NCI-H460 (cell line): Measurements from ENCODE around the gene ALPK3. TPM values are rescaled to one million over a fixed set of nuclear protein-coding genes. Genes with fewer than 3 reads are reported as not detected.

Source experiments
- DNase-seq: peaks from one replicate; pipeline ENCODE4 v3.0.0-alpha.2; 2016; ENCODE audit warnings: low read depth; ENCODE audit errors: extremely low read depth
- total RNA-seq: library from RNA; depleted of rRNA; stranded (reverse); fragments of >200 nt; shearing (Covaris generic); gene quantifications from 2 replicates; pipeline ENCODE4 v1.2.3, GENCODE V29; 2014

ALPK3 gene
- total RNA-seq, 1 experiment from 2014 or later, result 0.05 TPM

DNA sequence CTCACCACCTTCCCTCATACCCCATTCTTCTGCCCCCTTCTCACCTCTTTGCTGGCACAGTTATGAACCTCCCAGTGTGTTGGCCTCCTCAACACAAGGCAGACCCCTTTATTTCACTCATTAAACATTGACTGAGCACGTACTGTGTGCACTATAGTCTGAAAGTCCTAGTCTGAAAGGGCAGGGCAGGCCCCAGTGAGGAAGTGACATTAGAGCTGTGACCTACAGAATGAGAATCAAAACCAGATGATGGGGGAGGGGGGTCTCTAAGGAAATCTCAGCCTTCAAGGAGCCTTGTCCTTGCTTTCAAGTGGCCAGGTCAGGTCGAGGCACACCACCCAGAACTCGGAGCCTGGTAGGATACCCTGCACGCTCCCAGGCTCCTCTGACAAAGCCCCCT is 70.8 kb downstream of the ALPK3 start:
- no peak for DNase-seq

DNA sequence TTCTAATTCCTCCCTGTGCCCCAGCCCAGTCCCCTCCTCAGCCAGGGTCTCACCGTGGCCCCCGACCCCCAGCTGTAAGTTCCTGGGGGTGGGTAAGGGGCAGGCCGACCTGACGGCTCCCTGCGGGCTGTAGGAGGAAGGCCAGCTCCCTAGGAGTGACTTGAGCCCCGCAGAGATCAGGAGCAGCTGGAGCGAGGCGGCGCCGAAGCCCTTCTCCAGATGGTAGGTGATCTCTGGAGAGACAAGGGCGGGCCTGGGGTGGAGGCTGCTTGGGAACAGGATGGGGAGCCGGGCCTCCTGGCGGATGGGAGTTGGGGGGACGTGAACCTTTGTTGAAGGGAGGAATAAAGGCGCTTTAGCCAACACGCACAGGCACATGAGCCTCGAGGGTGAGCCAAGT is 71.5 kb downstream of the ALPK3 start:
- no peak for DNase-seq

DNA sequence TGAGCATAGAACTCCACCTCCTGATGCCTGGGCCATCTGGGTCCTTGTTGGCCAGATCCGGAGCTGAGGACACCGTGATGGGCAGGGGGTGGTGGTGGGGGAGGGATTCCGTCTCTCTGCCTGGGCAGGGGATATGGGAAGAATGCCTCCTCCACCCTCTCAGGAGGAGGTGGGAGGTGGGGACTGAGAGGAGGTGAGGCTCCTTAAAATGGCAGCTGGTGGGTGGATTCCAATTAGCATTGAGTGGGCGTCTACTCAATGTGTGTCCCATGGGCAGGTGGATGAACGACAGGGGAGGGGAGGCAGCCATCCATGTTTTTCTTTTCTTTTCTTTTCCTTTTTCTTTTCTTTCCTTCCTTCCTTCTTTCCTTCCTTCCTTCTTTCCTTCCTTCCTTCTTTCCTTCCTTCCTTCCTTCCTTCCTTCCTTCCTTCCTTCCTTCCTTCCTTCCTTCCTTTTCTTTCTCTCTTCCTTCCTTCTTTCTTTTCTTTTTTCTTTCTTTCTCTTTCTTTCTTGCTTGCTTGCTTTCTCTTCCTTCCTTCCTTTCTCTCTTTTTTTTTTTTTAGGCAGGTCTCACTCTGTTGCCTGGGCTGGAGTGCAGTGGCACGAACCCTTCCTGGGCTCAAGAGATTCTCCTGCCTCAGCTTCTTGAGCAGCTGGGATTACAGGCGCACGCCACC is 72.3 kb downstream of the ALPK3 start:
- DNase-seq, result no peak

DNA sequence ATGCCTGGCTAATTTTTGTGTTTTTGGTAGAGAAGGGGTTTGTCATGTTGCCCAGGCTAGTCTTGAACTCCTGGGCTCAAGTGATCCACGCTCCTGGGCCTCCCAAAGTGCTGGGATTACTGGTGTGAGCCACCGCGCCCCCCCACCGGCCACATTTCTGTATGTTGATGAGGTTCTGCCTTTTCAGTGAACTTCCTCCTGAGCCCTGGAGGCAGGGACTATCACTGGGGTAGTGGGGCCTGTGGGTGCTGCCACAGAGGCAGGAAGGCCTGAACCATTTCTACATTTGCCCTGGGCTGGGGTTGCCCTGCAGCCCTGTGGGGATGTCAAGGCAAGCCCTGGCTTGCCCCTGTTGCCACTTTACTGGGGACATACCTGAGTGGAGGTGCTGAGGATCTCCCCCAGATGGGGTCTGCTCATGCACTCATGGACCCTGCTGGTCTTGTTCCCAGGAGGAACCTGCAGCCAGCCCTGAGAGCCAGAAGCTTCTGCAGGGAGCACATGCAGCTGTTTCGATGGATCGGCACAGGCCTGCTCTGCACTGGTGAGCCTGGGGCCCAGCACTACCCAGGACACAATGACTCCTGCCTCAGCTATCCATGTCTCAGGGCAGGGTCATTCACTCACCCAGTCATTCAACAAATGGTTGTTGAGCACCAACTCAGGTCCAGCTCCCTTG is 73.0 kb downstream of the ALPK3 start:
- DNase-seq, result no peak

DNA sequence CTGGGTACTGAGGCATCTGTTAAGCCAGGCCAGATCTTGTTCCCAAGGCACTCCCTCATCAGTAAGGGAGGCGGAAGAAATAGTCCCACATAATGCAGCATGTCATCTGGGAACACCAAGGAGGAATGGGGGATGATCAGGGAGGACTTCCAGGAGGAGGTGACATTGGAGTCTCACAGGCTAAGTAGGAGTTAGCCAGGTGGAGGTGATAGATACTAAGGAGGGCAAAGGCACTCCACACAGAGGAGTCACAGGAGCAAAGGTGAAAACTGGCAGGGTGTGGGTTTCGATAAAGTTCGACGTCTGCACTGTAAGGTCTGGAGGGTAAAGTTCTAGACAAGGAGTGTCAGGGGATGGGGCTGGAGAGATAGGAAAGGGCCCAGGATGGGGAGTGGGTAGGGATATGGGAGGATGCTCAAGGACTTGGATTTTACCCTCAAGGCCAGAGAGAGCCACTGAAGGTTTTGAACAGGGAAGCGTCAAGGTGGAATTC is 73.6 kb downstream of the ALPK3 start:
- no peak for DNase-seq

DNA sequence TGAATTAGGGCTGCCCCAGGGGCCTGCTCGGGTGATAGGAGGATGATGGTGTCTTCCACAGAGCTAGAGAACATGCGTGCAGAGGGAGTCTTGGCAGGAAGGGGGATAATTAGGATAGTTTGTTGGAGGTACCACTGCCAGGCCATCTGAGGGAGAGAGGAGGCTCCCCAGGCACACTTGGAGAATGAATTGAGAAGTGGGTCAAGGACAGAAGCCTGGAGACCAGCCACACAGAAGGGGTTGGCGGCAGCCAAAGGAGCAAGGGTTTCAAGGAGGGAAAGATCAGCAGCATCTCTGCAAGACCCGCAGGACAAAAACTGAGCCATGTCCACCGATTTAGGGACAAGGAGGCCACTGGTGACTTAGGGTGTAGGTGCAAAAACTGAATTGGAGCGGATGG is 74.2 kb downstream of the ALPK3 start:
- no peak for DNase-seq

DNA sequence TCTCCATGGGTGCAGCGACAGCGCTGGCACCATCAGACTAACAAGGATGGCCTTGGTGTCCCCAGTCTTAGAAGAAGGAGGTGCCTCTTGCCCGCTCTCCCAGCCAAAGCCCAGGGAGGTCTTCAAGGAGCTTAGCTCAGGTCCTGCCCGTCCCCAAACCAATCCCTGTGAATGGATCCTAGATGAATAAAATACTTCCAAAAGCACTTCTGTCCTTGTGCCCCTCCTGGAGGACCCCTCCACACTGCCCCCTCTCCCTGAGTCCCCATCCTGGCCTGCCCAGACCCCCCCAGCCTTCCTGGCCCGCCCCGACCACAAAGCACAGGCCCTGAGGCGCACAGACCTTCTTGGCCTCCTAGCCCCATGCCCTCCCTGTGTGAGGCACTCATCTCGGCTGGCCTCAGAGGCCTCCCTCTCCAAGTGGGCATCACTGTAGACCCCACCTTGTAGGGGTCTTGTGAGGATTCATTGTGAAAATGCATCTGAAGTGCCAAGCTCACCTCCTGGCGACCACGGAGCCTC is 75.7 kb downstream of the ALPK3 start:
- no peak for DNase-seq

DNA sequence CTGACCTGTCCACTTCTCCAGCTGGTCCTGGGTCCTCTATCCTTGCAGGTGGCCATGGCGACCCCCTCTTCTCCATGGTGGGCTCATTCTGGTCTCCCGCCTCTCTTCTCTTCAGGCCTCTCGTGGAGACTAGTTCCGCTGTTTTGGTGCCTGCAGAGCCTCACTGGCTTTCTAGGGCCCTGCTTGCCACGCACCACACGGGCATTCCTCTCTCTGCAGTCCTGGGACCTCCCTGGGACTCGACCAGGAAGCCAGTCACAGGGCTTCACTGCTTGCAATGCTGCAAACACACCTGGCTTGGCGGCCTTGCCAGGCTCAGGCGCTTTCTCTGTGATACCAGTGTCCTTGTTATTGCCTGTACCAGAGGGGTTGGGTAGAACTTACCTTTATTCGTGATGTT is 76.5 kb downstream of the ALPK3 start:
- DNase-seq, result no peak

DNA sequence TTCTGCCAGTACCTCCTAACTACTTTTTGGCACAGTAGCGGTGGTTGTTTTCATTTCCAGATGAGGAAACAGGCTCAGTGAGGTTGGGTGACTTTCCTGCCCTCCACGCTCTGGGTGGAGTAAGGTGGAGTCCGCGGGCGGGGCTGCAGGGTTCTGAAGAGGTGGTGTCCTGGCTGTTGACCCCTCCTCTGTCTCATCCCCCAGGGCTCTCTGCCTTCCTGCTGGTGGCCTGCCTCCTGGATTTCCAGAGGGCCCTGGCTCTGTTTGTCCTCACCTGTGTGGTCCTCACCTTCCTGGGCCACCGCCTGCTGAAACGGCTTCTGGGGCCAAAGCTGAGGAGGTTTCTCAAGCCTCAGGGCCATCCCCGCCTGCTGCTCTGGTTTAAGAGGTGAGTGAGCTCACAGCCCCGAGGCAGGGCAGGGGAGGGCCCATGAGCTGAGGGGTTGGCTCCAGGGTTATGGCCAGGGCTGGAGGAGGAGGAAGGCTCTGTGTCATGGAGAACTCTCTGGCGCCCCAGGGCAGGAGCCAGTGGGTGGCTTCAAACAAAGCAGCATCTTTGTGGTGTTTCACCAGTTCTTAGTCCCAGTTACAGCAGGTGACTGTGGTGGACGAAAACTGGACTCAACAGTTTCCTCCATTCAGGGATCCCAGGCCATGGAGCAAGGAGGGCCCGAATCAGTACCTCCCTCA is 77.7 kb downstream of the ALPK3 start:
- DNase-seq, result no peak

DNA sequence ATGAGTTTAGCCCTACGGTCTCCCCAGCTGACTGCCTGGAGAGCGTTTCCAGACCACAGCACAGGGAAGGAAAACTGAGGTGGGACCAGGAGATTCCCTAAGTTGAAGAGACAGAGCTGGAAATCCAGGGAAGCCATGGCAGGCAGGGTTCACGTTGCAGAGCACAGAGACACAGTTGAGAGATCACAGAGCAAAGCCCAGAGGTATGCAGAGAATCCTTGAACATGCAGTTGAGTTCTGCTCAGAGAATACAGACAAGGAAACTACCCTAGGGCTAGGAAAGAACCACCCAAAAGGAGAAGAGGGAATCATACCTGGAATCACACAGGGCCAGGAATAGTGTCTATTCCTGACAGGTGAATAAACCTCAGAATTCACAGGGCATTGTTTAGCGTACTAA is 81.6 kb downstream of the ALPK3 start:
- DNase-seq, result no peak

DNA sequence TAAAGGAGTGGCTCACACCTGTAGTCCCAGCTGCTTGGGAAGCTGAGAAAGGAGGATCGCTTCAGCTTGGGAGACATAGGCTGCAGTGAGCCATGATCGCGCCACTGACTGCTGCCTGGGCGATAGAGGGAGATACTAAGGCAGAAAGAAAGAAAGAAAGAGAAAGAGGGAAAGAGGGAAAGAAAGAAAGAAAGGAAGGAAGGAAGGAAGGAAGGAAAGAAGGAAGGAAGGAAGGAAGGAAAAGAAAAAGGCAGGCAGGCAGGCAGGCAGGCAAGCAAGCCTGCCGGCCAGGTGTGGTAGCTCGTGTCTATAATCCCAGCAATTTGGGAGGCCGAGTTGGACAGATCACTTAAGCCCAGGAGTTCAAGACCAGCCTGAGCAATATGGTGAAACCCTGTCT is 82.6 kb downstream of the ALPK3 start:
- no peak for DNase-seq

DNA sequence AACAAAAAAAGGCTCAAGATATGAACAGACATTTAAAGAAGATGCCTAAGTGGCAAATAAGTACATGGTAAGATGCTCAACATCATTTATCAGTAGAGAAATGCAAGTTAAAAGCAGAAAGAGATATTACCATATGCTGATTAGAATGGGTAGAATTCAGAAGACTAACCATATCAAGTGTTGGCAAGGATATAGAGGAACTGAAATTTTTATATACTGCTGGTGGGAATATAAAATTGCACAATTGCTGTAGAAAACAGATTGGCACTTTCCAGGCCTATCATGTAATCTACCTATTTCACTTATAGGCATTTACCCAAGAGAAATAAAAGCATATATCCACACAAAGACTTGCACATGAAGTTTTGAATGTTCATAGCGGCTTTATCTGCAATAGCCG is 84.4 kb downstream of the ALPK3 start:
- DNase-seq, result no peak

DNA sequence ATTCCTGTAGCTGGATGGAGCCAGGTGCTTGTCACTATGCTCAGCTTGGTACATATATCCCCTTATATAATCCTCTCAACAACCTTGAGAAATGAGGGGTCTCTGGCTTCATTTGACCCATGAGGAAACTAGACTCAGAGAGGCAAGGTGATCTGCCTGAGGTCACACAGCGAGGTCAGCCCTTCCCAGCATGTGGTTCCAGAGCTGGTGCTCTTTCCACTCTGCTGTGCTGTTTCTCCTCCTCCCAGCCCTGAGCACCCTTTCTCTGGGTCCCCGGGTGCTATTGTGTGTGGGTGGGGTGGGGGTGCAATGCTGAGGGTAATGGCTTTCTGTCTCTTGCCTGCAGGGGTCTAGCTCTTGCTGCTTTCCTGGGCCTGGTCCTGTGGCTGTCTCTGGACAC is 86.6 kb downstream of the ALPK3 start:
- DNase-seq, result no peak

DNA sequence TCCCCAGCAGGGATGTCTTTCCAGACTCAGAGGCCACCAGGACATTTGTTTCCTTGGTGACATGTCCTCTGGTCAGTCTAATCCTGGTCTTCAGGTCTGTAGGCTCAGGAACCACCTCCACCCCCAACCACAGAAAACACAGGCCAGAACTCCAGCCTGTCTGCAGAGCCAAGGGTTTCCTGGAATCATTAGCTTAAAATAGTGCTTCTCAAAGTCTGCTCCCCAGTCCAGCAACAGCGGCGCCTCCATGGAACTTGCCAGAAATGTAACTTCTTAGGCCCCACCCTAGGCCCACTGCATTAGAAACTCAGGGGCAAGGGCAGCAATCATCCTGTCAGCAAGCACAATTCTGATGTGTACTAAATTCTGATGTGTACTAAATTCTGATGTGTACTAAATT is 87.3 kb downstream of the ALPK3 start:
- DNase-seq, result no peak

DNA sequence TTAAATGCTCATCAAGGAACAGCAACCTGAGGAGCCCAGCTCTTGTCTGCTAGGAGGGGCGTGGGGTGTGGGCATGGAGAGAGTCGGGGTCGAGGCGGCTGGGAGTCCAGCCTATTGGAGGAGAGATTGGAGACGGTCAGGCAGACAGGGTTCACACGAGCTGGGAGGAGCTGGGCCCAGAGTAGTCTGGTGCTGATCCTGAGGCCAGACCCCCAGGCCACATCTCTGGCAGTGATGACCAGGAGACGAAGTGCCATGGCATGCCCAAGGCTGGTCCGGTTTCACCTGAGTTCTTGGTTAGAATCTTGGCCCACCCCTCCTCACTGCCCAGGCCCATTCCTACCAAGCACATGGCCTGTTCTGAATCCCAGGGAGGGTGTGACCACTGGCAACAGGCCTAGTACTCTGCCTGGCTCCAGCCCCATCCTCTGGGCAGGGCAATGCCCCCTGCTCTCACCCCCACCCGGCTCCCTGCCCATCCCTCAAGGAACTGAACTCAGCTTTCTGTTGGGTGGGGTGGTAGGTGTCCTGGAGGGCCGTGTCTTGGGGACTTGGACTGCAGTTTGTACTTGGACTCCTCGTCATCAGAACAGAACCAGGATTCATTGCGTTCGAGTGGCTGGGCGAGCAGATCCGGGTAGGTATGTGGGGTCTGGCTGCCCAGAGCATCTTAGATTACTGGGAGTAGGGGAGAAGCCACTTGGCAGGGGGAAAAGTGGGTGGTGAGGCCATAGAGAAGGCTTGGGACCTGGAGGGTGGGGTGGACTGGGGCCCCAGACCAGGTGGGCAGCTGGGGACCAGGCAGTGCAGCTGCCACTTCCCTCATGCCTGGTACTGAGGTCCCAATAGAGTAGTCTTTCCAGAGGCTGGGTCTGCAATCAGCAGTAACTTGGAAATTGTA is 88.1 kb downstream of the ALPK3 start:
- no peak for DNase-seq

DNA sequence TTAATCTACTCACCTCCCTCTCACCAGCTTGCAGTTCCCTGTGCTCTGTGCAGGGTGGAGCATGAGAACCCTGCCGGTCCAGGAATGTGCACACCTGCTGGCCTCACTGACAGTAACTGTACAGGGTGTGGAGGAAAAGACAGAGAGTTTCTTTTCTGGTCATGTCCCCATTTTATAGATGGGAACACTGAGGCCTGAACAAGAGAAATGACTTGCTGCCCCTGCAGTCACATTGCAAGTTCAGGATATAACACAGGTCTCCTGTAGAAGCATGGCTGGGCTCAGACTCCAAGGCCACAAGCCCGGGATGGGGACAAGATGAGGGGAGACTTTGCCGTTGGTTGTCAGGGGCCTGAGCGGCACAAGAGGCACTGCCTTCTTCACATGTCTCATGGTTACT is 90.6 kb downstream of the ALPK3 start:
- DNase-seq, result no peak

DNA sequence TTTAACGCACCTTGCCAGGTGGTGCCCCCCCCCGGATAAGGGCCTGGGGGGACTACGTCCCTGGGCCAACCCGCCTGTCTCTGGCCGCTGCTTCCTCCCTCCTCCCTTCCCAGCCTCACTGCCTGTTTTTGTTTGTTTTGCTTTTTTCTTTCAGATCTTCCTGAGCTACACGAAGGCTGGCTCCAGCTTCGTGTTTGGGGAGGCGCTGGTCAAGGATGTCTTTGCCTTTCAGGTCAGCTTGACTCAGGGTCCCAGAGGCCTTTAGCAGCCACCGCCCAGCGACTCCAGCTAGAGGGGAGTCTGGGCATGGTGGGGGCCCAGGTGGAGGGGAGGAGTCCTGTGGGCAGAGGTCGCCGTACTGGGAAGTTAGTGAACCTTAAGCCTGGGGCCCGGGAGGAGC is 91.4 kb downstream of the ALPK3 start:
- no peak for DNase-seq

DNA sequence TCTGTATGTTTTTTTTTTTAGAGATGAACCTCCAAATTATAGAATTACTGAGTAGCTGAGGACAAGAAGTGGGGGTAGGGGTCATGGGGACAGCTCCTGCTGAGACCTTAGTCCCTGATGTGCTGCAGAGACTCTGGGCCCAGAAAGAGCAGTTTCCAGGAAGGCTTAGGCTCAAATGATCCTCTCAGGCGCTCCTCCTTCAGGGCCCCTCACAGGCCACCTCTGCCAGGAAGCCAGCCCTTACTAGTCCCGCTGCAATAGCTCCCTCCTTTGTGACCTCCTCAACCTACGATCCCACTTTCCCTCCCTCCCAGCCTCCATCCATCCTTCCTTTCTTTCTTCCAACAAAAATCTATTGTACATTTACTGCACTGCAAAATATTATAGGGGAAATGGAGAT is 91.9 kb downstream of the ALPK3 start:
- no peak for DNase-seq

DNA sequence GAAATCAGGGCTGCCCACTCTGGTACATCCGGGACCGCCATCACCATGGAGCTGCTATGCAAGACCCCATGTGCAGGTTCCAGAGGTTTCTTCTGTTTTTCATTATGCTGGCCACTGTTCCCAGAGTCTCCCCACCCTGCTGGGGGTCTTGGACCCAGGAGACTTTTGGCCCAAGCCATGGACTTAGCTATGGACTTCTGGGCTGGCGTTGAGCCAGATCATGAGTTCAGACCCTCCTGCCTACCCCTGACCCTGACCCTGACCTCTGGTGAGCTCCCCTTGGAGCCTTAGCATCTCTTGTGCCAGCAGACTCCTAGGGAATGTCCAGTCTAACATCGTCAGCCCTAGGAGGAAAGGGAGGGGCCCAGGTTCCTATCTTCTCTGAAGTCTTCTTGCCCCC is 92.6 kb downstream of the ALPK3 start:
- DNase-seq, result no peak

DNA sequence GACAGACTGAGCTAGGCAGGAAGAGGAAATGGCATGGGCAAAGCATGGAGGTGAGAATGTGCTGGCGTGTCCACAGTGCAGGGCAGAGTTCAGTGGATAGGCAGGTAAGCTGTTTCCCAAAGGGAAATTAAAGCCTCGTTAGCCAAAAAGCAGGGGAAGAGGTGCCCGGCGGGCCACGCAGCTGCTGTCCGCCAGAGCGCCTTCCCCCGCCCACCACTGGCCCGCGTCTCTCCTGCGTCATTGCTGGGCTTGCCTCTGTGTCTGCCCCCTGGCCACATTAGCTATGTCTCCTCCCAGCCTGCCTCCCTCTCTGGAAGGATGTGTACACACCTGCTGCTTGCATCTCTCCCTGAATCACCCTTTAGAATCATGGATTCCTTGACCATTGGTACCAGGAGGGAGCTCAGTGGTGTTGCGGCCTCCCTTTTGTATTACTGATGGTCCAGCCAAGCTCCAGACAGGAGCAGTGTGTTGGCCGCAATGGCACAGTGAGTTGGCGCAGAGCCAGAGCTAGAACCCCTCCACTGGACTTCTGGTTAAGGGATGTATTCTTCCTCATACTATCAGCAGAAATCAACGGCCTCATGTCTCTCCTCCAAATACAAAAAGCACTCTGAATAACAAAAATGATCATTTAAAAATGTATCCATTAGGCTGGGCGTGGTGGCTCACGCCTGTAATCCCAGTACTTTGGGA is 93.9 kb downstream of the ALPK3 start:
- DNase-seq, result no peak
